RPMI8226 (cell line): ENCODE data around the gene BLMH.
"Not testable (repeated sequence)": the region's sequence is repeated elsewhere in the genome, so short reads cannot be mapped to it uniquely, and the experiment has no call there.

Experiments used
- DNase-seq: peaks from one replicate; pipeline ENCODE4 v3.0.0-alpha.2; 2015

Gene BLMH

DNA sequence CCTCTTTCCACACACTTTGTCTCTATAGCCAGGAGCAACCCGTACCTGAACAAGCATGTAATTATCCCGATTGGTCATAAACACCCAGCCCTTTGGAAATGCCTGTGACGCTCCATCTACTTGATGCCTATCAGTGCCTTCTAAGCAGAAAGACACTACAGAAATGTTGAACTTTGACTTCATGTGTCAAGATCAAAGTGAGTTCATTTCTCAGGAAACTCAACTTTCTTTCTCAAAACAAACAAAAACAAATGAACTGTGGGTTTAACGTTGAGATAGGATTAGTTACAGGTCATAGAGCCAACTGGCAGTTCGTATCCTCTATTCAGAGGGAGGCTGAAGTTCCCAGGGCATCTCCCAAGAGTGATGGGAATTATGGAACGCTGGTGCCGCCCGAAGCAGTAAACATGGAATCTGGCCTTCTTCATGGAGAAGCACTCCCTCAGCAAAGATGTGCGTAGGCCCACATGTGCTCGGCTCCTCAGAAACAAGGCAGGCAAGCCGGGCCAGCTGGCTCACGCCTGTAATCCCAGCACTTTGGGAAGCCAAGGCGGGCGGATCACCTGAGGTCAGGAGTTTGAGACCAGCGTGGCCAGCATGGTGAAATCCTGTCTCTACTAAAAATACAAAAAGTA lies 65.7 kb downstream of the BLMH start:
- no peak for DNase-seq

DNA sequence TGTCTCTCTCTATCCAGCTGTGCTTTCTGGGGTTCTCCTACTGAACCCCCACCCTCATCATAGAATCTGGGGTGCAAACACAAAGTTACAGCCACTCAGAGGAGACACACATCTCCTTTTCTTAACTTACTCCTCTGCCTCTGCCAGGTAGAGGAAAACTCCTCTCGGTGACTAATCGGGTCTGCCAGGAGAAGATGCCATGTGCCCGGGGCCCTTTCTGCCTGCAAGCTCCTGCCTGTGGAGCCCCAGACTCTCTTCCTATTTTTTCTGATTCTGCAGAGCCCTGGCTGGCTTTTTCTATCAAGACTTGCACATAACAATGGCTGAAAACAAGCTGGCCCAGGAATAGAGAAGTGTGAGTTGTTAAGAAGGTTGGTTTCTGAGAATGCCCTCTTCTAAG lies 66.6 kb downstream of the BLMH start:
- DNase-seq, result no peak

DNA sequence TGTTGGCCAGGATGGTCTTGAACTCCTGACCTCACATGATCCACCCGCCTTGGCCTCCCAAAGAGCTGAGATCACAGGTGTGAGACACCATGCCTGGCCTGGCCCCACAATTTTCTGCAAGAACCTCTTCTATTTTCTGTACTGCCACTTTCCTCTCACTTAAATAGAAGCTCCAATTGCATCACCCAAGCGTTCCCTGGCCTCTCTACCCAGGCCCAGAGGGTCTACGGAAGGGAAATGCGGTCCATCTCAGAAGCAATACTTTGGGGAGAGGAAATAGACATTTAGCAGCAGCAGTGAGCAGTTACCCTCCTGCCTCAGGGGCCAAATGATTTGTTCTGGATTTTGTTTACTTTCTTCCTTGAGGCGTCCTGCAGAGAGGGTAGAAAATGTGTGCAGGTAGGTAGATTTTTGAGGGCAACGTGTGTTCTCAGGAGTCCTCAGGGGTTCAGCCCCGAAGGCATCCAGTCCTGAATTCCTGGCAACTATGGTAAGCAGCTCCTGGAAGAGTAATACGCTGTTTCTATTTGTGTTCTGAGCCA lies 67.3 kb downstream of the BLMH start:
- DNase-seq, result no peak

DNA sequence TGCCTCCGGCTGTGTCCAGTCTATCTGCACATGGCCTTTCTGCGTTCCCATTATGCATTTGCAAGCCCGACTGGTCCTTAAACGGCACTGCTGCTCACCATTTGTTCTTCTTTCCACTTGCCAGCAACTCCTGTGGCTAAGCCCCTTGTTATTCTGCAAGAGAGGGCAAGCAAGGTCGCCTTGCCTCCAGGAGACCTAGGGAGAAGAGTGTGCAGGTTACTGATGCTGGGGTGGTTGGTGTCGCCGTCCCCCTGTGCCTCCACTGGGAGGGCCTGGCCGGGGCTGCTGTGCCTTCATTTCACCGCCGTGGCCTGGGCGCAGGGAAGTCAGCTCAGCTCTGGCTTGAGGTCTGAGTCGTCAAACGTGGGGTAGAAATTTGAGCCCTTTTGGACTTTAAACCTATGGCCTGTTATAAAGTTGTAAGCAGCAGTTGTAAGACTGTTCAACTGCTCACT lies 69.0 kb downstream of the BLMH start:
- no peak for DNase-seq

DNA sequence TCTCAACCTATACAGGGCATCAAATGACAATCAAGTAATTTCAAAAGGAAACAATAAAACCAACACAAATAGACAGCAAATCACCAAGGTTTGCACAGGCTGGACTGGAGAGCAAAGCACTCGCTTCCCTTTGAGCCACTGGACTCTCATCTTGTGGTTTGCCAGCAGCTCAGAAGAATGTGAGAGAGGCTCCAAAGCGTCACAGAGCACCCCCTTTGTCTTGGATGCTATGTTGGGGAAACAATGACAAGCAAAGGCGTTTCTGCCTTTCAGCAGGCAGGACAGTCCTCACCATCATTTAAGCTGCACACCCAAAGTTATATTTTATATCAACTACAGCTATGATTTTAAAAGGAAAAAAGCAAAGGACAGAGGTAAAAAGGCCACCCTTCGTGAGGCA lies 69.5 kb downstream of the BLMH start:
- DNase-seq, result no peak

DNA sequence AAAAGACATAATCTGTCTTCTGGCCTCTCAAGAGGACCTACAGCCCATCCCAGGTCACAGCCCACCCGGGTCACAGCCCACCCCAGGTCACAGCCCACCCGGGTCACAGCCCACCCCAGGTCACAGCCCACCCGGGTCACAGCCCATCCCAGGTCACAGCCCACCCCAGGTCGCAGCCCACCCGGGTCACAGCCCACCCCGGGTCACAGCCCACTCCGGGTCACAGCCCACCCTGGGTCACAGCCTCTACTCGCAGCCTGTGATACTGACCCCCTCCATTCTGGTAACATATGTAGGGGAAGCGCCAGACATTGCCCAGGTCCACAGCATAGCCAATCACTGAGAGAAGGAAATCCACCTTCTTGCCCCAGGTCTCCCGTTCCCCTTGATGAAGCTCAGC lies 70.4 kb downstream of the BLMH start:
- no peak for DNase-seq

DNA sequence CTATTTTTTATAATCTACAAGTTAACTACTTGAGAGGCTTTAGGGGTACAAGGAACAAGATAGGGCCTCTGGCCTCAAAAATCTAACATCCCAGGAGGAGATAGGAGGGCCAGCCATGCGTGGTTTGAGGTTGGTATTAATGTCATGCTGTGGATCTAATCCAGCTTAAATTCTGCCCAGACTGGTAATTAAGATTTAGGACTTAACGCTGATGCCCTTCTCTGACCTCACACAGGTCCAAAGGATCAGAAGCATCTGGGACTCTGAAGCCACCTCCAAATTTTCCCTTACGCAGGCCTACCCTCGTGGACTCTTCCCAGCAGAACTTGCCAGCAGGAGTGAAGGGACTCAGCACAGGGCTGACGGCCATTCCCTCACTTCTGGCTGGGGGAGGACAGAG lies 71.3 kb downstream of the BLMH start:
- no peak for DNase-seq

DNA sequence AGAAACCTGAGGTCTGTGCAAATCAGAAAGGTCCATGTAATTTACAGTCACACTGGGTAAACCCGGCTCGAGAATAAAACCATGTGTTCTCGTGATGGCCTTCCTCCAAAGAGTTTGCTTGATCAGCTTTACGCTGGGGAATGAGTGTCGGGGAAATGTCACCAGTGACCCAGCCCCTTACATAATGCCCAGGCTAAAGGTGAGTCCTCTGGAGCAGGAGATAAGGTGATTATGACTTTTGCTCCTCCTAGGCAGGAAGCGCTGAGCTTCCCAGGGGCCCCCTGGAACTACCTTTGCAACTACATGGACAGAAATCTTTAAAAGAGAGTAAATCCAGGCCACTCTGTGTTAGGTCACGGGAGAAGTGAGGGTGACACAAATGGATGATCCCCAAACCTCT lies 71.9 kb downstream of the BLMH start:
- no peak for DNase-seq

DNA sequence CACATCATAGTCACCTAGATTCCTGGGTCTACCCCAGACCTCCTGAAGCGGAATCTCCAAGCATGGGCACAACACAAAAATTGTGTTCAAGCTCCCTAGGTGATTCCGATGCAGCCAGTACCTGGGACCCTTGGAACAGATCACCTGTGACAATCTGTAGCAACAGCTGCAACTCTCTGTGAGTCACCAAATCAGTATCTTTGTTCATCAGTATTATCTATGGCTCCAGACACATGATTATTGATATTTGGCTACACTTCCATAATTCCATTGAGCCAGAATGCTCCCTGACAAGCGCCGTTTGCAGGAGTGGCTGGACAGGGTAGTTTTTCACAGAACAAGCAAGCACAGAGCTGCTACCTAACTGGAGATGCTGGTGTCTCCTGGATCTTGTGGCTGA lies 72.4 kb downstream of the BLMH start:
- no peak for DNase-seq

DNA sequence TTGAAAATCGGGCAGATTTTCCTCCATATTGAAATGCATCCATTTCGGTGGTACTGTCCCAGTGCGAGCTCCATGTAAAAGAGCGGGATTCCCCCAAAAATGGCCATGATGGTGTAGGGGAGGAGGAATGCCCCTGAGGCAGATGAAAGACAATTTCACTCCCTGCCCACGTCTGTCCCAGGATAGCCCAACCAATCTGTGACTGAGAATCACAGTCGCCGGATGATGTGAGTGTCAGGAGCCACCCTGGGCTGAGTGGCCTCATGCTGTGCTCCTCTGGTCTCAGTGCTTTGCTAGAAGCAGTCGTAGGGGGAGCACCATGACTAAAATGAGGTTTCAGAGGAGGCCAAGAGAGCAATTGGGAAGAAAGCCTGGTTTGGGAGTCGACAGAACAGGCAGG lies 72.9 kb downstream of the BLMH start:
- DNase-seq, result no peak

DNA sequence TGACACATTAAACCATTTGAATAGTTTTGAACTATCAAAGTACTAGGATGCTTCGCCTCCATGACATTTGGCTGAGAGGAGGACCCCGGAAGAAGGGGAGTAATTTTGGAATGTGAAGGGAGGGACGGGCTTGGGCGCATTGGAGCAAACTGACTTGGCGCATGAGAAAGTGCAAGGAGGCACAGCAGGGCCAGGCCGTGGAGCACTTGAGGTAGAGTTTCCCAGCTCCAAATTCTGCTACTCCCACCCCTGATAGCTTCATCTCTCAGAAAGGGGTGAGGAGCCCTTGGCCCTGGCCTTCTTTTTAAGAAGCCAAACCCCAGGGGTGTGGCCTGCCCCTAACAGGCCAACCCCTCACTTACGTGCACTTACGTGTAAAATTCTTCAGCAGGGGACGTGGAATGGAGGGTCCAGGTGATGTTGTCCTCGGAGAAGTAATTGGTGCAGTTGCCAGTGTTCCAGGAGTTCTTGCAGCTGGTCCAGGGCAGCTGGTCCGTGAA lies 73.9 kb downstream of the BLMH start:
- no peak for DNase-seq

DNA sequence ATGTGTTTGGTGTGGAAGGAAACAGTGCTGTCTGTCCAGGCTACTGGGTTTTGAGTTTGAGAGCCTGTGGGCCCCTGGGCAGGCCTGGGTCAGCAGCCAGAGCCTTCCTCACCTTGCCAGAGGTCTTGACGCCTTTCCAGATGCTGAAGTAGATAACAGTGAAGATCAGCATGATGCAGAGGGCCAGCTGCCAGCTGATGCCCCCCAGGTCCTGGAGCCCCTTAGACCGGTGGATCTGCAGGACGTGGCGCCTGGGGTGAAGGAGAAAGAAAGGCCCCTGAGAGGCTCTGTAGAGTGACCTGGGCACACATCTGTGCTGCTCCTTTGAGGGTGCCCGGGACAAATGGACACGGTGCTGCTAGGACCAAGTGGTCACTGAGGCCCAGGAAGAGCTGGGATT lies 74.7 kb downstream of the BLMH start:
- no peak for DNase-seq

DNA sequence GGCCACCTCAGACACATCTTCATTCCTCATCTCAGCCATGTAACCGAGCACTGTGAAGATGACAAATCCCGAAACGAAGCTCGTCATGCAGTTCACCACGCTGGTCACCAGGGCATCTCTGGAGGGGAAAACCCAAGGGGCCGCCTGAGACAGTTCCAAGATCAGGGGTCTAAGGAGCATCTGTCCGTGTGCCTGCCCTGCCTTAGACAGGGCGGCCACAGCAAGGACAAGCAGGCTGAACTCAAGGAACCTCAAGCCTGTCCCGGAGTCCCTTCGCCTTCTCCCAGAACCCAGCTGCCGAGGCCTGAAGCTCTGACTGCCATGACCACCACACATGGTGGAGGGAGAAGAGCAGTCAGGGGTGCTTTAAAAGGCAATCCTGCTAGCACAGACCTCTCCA lies 79.0 kb downstream of the BLMH start:
- no peak for DNase-seq

DNA sequence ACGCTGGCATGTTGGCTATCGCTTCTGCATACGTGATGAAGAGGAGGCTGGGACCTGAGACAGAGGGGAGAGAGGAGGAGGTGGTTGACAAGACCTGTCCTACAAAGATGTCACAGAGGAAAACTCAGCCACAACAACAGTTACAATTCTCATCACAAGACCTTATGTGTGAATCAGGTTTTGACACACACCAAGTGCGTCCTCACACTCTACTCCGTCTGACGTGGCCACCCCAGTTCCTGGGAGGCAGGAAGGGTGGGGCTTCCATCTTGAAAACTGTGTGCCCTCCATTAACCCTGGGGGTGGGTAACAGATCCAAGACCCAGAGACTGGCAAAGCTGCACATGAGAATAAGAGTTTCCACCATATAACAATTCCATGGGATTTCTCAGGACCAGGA lies 80.4 kb downstream of the BLMH start:
- no peak for DNase-seq

DNA sequence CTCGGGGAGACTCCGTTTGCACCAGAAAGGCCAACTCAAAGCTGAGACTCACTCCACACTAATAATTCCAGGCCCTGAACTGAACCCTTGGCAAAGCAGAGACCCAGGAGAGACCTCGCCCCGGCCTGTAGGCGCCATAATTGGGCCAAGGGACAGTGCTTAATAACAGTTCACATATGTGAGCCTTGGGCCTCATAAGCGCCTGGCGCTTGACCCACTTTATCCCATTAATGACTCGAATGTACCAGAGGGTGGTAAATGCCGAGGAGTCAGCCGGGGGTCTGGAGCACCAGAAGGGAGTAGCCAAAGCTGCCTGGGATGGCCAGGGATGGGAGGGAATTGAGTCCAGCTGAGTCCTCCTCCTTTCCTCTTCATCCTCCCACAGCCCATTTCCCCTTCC lies 80.8 kb downstream of the BLMH start:
- DNase-seq, result no peak

DNA sequence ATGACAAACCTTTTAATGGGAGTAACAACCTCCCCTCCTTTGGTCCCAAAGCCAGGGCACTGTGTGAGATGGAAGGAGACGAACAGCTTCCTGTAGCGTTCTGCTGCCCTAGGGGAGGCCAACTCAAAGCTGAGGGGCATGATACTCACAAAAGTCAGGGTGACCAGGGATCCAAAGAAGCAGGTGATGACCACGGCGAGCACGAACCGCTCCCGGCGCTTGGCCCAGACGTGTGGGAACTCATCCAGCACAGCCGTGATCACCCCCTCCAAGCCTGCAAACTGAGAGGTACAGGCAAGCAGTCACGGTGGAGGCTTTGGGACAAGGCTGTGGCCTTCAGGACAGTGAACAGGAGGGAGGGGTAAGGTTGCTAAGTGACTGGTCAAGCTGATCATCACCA lies 81.4 kb downstream of the BLMH start:
- DNase-seq, result no peak

DNA sequence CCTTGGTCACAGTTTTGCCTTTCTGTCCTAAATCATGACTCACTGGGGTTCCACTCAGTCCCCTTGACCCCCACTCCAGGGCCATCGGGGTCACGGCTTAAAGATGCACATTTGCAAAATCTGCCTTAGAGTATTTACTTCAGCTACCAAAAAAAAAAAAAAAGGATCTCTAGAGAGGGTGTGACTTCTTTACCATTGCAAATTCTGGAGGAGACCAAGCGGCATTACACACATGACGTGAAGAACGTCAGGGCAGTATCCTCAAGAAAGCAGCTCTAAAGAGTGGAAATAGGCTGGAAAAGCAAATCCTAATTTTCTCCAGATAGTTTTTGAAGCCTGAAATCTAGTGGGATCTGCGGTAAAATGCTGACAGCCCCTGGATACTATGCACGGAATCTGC lies 81.8 kb downstream of the BLMH start:
- DNase-seq, result no peak

DNA sequence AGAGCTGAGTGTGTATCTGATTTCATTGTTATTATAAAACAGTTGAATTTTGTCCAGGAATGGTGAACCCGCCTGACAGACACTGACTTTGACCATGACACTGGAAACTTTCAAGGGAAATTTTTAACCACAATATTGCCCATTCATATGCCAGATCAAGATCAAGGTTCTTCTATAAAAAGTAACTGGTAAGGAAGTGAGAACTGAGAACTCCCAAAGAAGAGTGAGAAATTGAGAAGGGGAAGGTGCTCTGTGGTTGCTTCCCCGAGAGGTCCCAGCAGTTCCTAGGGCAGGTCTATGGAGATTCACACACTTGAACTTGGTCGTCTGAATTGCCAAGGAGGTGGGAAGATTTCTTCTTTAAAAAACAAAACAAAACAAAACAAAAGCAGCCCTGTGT lies 83.5 kb downstream of the BLMH start:
- no peak for DNase-seq

DNA sequence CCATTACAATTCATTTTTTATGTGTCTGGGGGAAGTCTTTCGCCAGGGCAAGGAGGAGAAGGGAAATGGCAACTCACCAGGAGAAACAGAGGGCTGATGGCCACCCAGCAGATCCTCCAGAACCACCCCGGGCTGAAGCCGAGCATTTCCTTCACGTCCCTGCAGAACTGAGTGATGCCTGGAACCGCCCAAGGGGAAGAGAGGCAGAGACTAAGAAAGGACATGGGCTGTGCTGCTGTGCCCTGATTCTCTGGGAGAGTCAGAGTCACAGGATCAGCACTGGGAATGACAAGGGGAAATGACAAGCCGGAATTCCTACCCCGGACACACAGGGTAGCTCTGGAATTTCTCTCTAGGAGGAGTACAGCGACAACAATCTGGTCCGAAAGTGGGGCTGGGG lies 84.1 kb downstream of the BLMH start:
- DNase-seq, result no peak

DNA sequence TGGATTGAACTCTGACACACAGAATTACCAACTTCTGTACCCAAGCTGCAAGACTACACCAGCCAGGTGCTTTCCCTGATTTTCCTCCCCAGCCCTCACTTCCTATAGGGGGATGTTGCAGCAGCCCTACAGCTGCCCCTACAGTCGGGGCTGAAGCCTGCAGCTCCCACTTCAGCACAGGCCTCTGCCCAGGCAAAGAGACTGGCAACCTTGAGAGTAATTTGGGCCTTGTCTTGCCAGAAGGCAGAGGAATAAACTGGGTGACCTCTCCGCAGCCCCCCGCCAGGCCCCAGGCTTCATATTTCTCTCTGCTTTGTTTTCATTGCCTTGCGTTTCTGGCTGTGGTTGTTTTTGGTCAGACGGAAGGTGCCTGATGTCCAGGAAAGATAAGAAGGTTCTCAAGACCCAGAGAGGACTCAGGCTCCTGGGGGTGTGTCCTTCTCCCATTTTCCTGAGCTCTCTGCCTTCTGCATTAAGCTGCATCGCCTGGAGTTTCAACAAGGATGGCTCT lies 88.2 kb downstream of the BLMH start:
- DNase-seq, result no peak

DNA sequence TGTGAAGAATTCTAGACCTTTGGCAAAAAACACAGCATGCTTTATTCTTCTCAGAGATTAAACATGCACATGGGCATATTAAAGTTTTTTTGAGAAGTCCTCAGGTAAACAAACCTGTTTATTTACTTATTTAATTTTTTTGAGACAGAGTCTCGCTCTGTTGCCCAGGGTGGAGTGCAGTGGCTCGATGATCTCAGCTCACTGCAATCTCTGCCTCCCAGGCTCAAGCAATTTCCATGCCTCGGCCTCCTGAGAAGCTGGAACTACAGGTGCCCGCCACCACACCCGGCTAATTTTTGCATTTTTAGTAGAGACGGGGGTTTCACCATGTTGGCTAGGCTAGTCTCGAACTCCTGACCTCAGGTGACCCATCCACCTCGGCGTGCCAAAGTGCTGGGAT lies 91.1 kb downstream of the BLMH start:
- DNase-seq, result not testable (repeated sequence)

DNA sequence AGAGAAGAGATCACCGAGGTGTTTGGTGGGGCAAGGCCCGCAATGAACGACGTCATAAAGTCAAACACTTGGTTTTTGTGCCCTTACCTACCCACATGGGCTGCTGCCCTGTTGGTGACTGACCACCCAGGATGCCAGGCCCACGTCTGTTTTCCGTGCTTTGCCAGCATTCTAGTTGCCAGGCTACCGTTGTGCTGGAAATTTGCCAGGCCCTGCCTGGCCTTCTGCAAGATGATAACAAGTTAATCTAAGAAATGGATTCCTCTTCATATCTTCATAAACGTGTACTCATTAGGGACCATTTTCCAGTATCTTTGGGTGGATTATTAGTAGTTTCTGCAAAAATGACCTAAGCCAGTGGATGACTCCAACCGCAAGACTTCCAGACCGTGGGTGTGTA lies 91.6 kb downstream of the BLMH start:
- no peak for DNase-seq

DNA sequence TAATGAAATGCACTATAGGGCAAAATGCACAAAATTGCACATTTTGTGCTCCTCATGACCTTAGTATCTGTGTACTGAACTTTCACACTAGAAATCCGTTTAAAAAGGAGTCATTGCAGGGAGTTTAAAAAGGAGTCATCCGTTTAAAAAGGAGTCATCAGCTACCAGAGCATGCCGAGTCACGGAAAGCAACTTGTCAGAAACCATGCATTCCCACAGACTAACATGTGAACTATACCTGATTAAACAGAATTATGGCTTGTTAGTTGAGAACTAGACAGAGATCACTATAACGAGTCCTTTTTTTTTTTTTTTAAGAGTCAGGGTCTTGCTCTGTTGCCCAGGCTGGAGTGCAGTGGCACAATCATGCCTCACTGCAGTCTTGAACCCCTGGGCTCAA lies 92.1 kb downstream of the BLMH start:
- no peak for DNase-seq
